ENCODE results near the gene DTD2.
A peak's percentile ranks its signal among the peaks of the same experiment; 100 is the strongest.
"Not testable (repeated sequence)": the region's sequence is repeated elsewhere in the genome, so short reads cannot be mapped to it uniquely, and the experiment has no call there.

Gene DTD2

GRCh38 chr14:31441273-31442111, 15.8 kb downstream of the DTD2 start:
- DNase-seq: no peak

- no peak for DNase-seq
Observed at GRCh38 chr14:31440280-31440679, 17.0 kb downstream of the DTD2 start.

GRCh38 chr14:31439561-31439960, 17.7 kb downstream of the DTD2 start:
- no peak for DNase-seq

GRCh38 chr14:31437045-31437691, 20.1 kb downstream of the DTD2 start:
- DNase-seq: not testable (repeated sequence)

GRCh38 chr14:31435276-31435675, 22.0 kb downstream of the DTD2 start:
- no peak for DNase-seq

GRCh38 chr14:31430634-31431264, 26.6 kb downstream of the DTD2 start:
- DNase-seq: no peak

GRCh38 chr14:31429791-31430190, 27.5 kb downstream of the DTD2 start:
- no peak for DNase-seq

GRCh38 chr14:31428011-31428410, 29.3 kb downstream of the DTD2 start:
- DNase-seq: no peak

GRCh38 chr14:31426663-31427062, 30.6 kb downstream of the DTD2 start:
- no peak for DNase-seq

- DNase-seq: no peak
Observed at GRCh38 chr14:31425905-31426304, 31.4 kb downstream of the DTD2 start.

GRCh38 chr14:31421200-31421599, 36.1 kb downstream of the DTD2 start:
- DNase-seq: no peak

GRCh38 chr14:31420319-31421111, 36.8 kb downstream of the DTD2 start, which contains the start of gene HEATR5A:
HEATR5A (minus strand) TSS chr14:31420550; CDS start chr14:31402975, 17,575 bp downstream.
- DNase-seq: peak; percentile 79

- peak; percentile 50 for DNase-seq
Observed at GRCh38 chr14:31419967-31420318, 37.4 kb downstream of the DTD2 start.

- DNase-seq: no peak
Observed at GRCh38 chr14:31419179-31419966, 37.9 kb downstream of the DTD2 start.

- no peak for DNase-seq
Observed at GRCh38 chr14:31418440-31418839, 38.9 kb downstream of the DTD2 start.

GRCh38 chr14:31414190-31414833, 43.0 kb downstream of the DTD2 start:
- no peak for DNase-seq

GRCh38 chr14:31411218-31411727, 46.0 kb downstream of the DTD2 start:
- no peak for DNase-seq

- DNase-seq: no peak
Observed at GRCh38 chr14:31410048-31410650, 47.2 kb downstream of the DTD2 start.

- DNase-seq: no peak
Observed at GRCh38 chr14:31408421-31408820, 48.9 kb downstream of the DTD2 start.

GRCh38 chr14:31405599-31406232, 51.6 kb downstream of the DTD2 start:
- no peak for DNase-seq

- DNase-seq: no peak
Observed at GRCh38 chr14:31405106-31405505, 52.2 kb downstream of the DTD2 start.
